ENCODE measurements around the gene PARN. TPM values are rescaled to one million over a fixed set of nuclear protein-coding genes. Genes with fewer than 3 reads are reported as not detected.
A peak's percentile ranks its signal among the peaks of the same experiment; 100 is the strongest.

Gene PARN
- polyA plus RNA-seq, 2 of the 4 experiments (the other 2 are of a cell fraction), result 40.0 to 58.6 TPM

DNA sequence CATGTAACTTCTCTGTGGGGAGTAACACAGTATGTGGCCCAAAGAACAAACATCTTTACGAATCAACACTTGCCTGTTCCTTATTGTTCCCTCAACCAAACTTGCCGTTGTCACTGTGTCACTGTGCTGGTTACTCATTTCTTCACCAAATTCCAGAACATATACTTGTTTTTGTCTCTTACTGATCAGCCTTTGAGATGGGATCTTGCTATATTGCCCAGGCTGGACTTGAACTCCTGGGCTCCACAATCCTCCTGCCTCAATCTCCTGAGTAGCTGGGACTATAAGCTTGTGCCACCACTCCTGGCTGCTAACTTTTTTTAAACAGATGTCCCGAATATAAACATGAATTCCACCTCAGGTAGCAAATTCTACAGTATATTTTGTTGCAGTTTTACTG, 115.1 kb downstream of the PARN start:
- ChIA-PET POLR2A (interaction anchor here (1.1 kb wide), 1 partner anchor 12 kb away, joined by 4 read pairs; no protein-coding TSS in a partner anchor), CTCF (interaction anchor here (1.1 to 10.9 kb wide), 3 partner anchors 9 to 205 kb away, joined by 3 to 72 read pairs (median 5); no protein-coding TSS in a partner anchor)
- H3K4me3 ChIP-seq, result no peak overlapping the region
- no peaks in the 10 kb centered on the region for H3K9me3 ChIP-seq
- ATAC-seq, result no peak
- H3K4me1 ChIP-seq, result peaks cover 42% of the 10 kb centered on the region
- no peak for DNase-seq (ENCODE audit: low read depth in 1 of 2, low spot score in 1 of 2)
- no peak overlapping the region for H3K4me2 ChIP-seq
- H3K27ac ChIP-seq, result peak overlapping the region; percentile 33 to 94; a peak in 5 of 6 replicates
- no peak for FAIRE-seq
- 89% methylated on average over 3 of the region's 3 CpGs for WGBS (ENCODE audit: missing lambda C conversion rate)
- TF ChIP-seq ESRRA (IDR thresholded peaks at IDR 0.05; ENCODE audit: borderline replicate concordance, low read length) (no peak), EHMT2 (IDR thresholded peaks at IDR 0.05; ENCODE audit: low read depth) (no peak)
- TF ChIP-seq, protein P1, sequence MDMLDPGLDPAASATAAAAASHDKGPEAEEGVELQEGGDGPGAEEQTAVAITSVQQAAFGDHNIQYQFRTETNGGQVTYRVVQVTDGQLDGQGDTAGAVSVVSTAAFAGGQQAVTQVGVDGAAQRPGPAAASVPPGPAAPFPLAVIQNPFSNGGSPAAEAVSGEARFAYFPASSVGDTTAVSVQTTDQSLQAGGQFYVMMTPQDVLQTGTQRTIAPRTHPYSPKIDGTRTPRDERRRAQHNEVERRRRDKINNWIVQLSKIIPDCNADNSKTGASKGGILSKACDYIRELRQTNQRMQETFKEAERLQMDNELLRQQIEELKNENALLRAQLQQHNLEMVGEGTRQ (IDR thresholded peaks at IDR 0.05), result no peak

DNA sequence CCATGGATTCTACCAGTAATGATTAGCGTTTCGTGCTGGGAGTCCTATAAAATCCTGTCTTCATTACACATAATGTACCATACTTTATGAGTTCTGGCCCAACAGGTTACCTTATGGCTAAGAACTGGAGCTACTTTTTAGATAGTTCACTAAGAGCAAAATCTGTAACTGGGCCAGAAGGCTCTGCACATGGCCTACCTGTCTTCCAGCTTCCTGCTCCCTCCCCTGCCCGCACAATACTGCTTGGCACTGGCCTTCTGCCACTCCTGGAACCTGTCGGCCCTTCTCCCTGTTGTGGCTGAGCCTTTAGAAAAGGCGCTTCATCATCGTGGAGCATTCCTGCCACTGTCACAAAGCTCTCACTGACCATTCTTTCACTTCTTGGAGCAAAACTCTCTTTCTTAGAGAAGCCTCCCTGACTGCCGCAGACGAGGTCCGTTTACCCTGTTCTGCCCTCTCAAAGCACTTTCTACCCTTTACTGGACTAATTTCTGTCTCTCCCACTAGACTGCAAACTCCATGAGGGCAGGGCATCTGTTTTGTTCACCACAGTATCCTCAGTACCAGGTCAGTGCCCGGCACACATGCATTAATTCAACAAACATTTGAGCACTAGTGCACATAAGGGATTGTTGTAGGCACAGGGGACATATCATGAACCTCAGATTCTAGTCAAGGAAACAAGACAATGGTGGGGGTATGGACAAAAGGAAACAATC, 116.5 kb downstream of the PARN start:
- DNase-seq (ENCODE audit: low read depth in 1 of 2, low spot score in 1 of 2) (no peak), ATAC-seq (no peak), FAIRE-seq (no peak)
- peak overlapping the region; percentile 18 to 94; a peak in 3 of 6 replicates for H3K27ac ChIP-seq
- WGBS (ENCODE audit: missing lambda C conversion rate), result 96% methylated on average over 10 of the region's 10 CpGs
- no peak overlapping the region for H3K4me3 ChIP-seq
- ChIA-PET POLR2A (no interaction called here), CTCF (interaction anchor here (0.9 to 10.9 kb wide), 2 partner anchors 10 to 14 kb away, joined by 4 to 72 read pairs; no protein-coding TSS in a partner anchor)
- peaks cover 42% of the 10 kb centered on the region for H3K4me1 ChIP-seq
- TF ChIP-seq, protein P2, sequence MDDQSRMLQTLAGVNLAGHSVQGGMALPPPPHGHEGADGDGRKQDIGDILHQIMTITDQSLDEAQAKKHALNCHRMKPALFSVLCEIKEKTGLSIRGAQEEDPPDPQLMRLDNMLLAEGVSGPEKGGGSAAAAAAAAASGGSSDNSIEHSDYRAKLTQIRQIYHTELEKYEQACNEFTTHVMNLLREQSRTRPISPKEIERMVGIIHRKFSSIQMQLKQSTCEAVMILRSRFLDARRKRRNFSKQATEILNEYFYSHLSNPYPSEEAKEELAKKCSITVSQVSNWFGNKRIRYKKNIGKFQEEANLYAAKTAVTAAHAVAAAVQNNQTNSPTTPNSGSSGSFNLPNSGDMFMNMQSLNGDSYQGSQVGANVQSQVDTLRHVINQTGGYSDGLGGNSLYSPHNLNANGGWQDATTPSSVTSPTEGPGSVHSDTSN (IDR thresholded peaks at IDR 0.05), result no peak
- TF ChIP-seq HOXB5 (CRISPR knock-in tag; IDR thresholded peaks at IDR 0.05) (no peak), ZSCAN20 (CRISPR knock-in tag; IDR thresholded peaks at IDR 0.05) (no peak), SMC3 (IDR thresholded peaks at IDR 0.05) (no peak), CEBPB (IDR thresholded peaks at IDR 0.05) (no peak), ESRRA (IDR thresholded peaks at IDR 0.05; ENCODE audit: borderline replicate concordance, low read length) (no peak), MYC (IDR thresholded peaks at IDR 0.05; ENCODE audit: borderline replicate concordance, low read length) (no peak), SREBF2 (IDR thresholded peaks at IDR 0.05) (no peak), CHD4 (IDR thresholded peaks at IDR 0.05; ENCODE audit: borderline replicate concordance) (no peak)
- TF ChIP-seq, protein P3, sequence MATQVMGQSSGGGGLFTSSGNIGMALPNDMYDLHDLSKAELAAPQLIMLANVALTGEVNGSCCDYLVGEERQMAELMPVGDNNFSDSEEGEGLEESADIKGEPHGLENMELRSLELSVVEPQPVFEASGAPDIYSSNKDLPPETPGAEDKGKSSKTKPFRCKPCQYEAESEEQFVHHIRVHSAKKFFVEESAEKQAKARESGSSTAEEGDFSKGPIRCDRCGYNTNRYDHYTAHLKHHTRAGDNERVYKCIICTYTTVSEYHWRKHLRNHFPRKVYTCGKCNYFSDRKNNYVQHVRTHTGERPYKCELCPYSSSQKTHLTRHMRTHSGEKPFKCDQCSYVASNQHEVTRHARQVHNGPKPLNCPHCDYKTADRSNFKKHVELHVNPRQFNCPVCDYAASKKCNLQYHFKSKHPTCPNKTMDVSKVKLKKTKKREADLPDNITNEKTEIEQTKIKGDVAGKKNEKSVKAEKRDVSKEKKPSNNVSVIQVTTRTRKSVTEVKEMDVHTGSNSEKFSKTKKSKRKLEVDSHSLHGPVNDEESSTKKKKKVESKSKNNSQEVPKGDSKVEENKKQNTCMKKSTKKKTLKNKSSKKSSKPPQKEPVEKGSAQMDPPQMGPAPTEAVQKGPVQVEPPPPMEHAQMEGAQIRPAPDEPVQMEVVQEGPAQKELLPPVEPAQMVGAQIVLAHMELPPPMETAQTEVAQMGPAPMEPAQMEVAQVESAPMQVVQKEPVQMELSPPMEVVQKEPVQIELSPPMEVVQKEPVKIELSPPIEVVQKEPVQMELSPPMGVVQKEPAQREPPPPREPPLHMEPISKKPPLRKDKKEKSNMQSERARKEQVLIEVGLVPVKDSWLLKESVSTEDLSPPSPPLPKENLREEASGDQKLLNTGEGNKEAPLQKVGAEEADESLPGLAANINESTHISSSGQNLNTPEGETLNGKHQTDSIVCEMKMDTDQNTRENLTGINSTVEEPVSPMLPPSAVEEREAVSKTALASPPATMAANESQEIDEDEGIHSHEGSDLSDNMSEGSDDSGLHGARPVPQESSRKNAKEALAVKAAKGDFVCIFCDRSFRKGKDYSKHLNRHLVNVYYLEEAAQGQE (IDR thresholded peaks at IDR 0.05), result no peak
- TF ChIP-seq, protein P4, sequence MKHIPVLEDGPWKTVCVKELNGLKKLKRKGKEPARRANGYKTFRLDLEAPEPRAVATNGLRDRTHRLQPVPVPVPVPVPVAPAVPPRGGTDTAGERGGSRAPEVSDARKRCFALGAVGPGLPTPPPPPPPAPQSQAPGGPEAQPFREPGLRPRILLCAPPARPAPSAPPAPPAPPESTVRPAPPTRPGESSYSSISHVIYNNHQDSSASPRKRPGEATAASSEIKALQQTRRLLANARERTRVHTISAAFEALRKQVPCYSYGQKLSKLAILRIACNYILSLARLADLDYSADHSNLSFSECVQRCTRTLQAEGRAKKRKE (CRISPR knock-in tag; IDR thresholded peaks at IDR 0.05; ENCODE audit: low read depth), result no peak
- H3K4me2 ChIP-seq, result no peak overlapping the region
- H3K9me3 ChIP-seq, result no peaks in the 10 kb centered on the region

DNA sequence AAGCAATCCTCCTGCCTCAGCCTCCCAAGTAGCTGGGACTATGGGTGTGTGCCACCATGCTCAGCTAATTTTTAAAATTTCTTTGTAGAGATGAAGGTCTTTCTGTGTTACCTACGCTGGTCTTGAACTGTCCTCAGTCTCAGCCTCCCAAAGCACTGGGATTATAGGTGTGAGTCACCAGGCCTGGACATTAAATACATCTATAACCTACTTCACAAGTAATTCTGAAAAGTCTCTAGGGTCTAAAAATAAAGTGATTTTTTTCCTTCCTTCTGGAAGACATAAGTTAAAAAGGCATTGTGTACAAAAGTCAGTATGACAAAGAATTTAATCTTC, 118.3 kb downstream of the PARN start:
- Histone ChIP-seq H3K9me3 (no peaks in the 10 kb centered on the region), H3K4me1 (peaks cover 53% of the 10 kb centered on the region), H3K4me3 (no peak overlapping the region), H3K4me2 (peak overlapping the region; percentile 57), H3K27ac (peak overlapping the region; percentile 94)
- WGBS (ENCODE audit: missing lambda C conversion rate), result 92% methylated on average over 1 of the region's 1 CpG
- POLR2A ChIA-PET, result interaction anchor here (0.7 to 1.0 kb wide), 2 partner anchors 10 to 146 kb away, joined by 3 read pairs; no protein-coding TSS in a partner anchor
- no peak for FAIRE-seq
- DNase-seq (ENCODE audit: low read depth in 1 of 2, low spot score in 1 of 2), result no peak
- ATAC-seq, result peak in 1 of 2 experiments; percentile 7; a peak in 2 of 6 replicates
- CTCF ChIA-PET, result interaction anchor here (0.7 to 10.9 kb wide), 5 partner anchors 16 to 135 kb away, joined by 3 to 72 read pairs (median 4); no protein-coding TSS in a partner anchor
- TF ChIP-seq RCOR1 (IDR thresholded peaks at IDR 0.05; ENCODE audit: low read depth, low read length), result no peak
- TF ChIP-seq NFE2L2 (conservative IDR thresholded peaks at IDR 0.05; ENCODE audit: low read length), result no peak
- TF ChIP-seq HEYL (CRISPR knock-in tag; IDR thresholded peaks at IDR 0.05), result no peak
- TF ChIP-seq, protein P5, sequence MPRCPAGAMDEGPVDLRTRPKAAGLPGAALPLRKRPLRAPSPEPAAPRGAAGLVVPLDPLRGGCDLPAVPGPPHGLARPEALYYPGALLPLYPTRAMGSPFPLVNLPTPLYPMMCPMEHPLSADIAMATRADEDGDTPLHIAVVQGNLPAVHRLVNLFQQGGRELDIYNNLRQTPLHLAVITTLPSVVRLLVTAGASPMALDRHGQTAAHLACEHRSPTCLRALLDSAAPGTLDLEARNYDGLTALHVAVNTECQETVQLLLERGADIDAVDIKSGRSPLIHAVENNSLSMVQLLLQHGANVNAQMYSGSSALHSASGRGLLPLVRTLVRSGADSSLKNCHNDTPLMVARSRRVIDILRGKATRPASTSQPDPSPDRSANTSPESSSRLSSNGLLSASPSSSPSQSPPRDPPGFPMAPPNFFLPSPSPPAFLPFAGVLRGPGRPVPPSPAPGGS (IDR thresholded peaks at IDR 0.05), result no peak
- no peak for TF ChIP-seq GATA3 (IDR thresholded peaks at IDR 0.05; ENCODE audit: borderline replicate concordance)
- TF ChIP-seq CEBPB (IDR thresholded peaks at IDR 0.05), result no peak
- no peak for TF ChIP-seq ZC3H11A (IDR thresholded peaks at IDR 0.05)
- no peak for TF ChIP-seq RNF2 (IDR thresholded peaks at IDR 0.05; ENCODE audit: borderline replicate concordance, low read depth)
- TF ChIP-seq POLR2AphosphoS2 (conservative IDR thresholded peaks at IDR 0.05; ENCODE audit: low read length), result no peak
- no peak for TF ChIP-seq POLR2A (IDR thresholded peaks at IDR 0.05; ENCODE audit: low read length)
- no peak for TF ChIP-seq RFX5 (IDR thresholded peaks at IDR 0.05)
- TF ChIP-seq PHF8 (IDR thresholded peaks at IDR 0.05; ENCODE audit: borderline replicate concordance, low read depth), result no peak
